ENCODE results near the gene GRK5.

DNA sequence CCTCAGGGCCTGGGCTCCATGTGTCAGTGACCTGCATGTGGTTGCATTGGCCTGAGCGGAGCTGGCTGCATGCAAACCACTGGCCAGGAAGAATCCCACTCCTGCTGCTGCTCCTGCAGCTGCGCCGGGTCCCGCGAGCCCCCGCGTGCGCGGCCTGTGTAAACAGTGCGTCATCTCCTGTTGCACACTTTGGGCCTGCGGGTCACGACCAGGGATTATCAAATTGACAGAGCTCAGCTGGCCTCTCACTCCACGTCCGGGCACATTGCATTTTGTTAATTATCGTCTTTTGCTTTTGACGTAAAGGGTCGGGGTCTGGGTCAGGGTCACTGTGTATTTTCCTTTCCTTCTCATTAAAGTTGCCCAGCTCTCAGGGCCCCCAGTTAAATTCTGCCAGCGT is 202.5 kb downstream of the GRK5 start:
- TF ChIP-seq, protein P1, sequence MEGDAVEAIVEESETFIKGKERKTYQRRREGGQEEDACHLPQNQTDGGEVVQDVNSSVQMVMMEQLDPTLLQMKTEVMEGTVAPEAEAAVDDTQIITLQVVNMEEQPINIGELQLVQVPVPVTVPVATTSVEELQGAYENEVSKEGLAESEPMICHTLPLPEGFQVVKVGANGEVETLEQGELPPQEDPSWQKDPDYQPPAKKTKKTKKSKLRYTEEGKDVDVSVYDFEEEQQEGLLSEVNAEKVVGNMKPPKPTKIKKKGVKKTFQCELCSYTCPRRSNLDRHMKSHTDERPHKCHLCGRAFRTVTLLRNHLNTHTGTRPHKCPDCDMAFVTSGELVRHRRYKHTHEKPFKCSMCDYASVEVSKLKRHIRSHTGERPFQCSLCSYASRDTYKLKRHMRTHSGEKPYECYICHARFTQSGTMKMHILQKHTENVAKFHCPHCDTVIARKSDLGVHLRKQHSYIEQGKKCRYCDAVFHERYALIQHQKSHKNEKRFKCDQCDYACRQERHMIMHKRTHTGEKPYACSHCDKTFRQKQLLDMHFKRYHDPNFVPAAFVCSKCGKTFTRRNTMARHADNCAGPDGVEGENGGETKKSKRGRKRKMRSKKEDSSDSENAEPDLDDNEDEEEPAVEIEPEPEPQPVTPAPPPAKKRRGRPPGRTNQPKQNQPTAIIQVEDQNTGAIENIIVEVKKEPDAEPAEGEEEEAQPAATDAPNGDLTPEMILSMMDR (IDR thresholded peaks at IDR 0.05) = no peak
- no peak for TF ChIP-seq POLR2A (IDR thresholded peaks at IDR 0.05)
